WTC11 (cell line): ENCODE results near the gene GASK1B. TPM values are rescaled to one million over a fixed set of nuclear protein-coding genes. Genes with fewer than 3 reads are reported as not detected.

Experiments used
- ATAC-seq: fragments of 200-7000 bp; cut with Tn5 transposase; 2 replicates; pipeline ENCODE4 v1.10.0; 2021; ENCODE audit warnings: mild to moderate bottlenecking, moderate library complexity
- CTCF ChIA-PET: fragments of 300-600 bp; sonication (Branson Sonifier 250); formaldehyde crosslinking; loops from one replicate; lab custom pipeline; 2021; ENCODE audit warnings: antibody characterized with exemption; lab: Charles Lee
- POLR2A ChIA-PET: fragments of 350-600 bp; sonication (Branson Sonifier 250); formaldehyde crosslinking; loops from one replicate; lab custom pipeline; 2021; ENCODE audit warnings: antibody characterized with exemption; lab: Charles Lee
- DNase-seq: peaks from one replicate; pipeline ENCODE4 v3.0.0; 2021; ENCODE audit warnings: low spot score
- H3K27ac Mint-ChIP-seq: 2 replicates; pipeline ENCODE4 v1.8.0; 2021; ENCODE audit warnings: mixed read lengths
- H3K27me3 Mint-ChIP-seq: 2 replicates; pipeline ENCODE4 v1.8.0; 2021; ENCODE audit warnings: low read depth, mild to moderate bottlenecking, moderate library complexity, mixed read lengths
- H3K36me3 Mint-ChIP-seq: 2 replicates; pipeline ENCODE4 v1.8.0; 2021; ENCODE audit warnings: mixed read lengths
- H3K4me1 Mint-ChIP-seq: 2 replicates; pipeline ENCODE4 v1.8.0; 2022; ENCODE audit warnings: mixed read lengths
- H3K4me3 Mint-ChIP-seq: 2 replicates; pipeline ENCODE4 v1.8.0; 2021; ENCODE audit warnings: mild to moderate bottlenecking, moderate library complexity, mixed read lengths
- H3K9me3 Mint-ChIP-seq: 2 replicates; pipeline ENCODE4 v1.8.0; 2021; ENCODE audit warnings: mixed read lengths
- EMX1 ChIP-seq: fragments of 250-450 bp; sonication (Bioruptor Pico); IDR thresholded peaks from 2 replicates; pipeline ENCODE4 v1.8.0; 2021; ENCODE audit warnings: mild to moderate bottlenecking
- ESRRA ChIP-seq: sonication (generic); formaldehyde crosslinking; IDR thresholded peaks from 2 replicates; pipeline ENCODE4 v1.8.1; 2022; ENCODE audit warnings: mild to moderate bottlenecking, missing genetic modification reagents, borderline replicate concordance
- ETV6 ChIP-seq: sonication (generic); formaldehyde crosslinking; IDR thresholded peaks from 2 replicates; pipeline ENCODE4 v1.8.1; 2022; ENCODE audit warnings: mild to moderate bottlenecking, missing genetic modification reagents
- FOXK1 ChIP-seq: sonication (generic); formaldehyde crosslinking; IDR thresholded peaks from 2 replicates; pipeline ENCODE4 v1.8.0; 2022; ENCODE audit warnings: mild to moderate bottlenecking, moderate library complexity, missing genetic modification reagents
- MYBL2 ChIP-seq: sonication (generic); formaldehyde crosslinking; IDR thresholded peaks from 2 replicates; pipeline ENCODE4 v1.8.1; 2023; ENCODE audit warnings: mild to moderate bottlenecking, moderate library complexity, missing genetic modification reagents
- NR2C2 ChIP-seq: sonication (generic); formaldehyde crosslinking; IDR thresholded peaks from 2 replicates; pipeline ENCODE4 v1.8.0; 2022; ENCODE audit warnings: mild to moderate bottlenecking, missing genetic modification reagents
- PRRX2 ChIP-seq: fragments of 250-450 bp; sonication (Bioruptor Pico); IDR thresholded peaks from 2 replicates; pipeline ENCODE4 v1.8.0; 2021; ENCODE audit warnings: mild to moderate bottlenecking
- SMAD3 ChIP-seq: sonication (generic); formaldehyde crosslinking; IDR thresholded peaks from 2 replicates; pipeline ENCODE4 v1.8.0; 2022; ENCODE audit warnings: missing genetic modification reagents, mild to moderate bottlenecking, borderline replicate concordance
- SMAD4 ChIP-seq: sonication (generic); formaldehyde crosslinking; IDR thresholded peaks from 2 replicates; pipeline ENCODE4 v1.8.0; 2022; ENCODE audit warnings: mild to moderate bottlenecking, missing genetic modification reagents
- SOX15 ChIP-seq: fragments of 250-450 bp; sonication (Bioruptor Pico); IDR thresholded peaks from 2 replicates; pipeline ENCODE4 v1.9.0; 2021; ENCODE audit warnings: mild to moderate bottlenecking
- ZBTB21 ChIP-seq: sonication (generic); formaldehyde crosslinking; IDR thresholded peaks from 2 replicates; pipeline ENCODE4 v1.8.1; 2023; ENCODE audit warnings: mild to moderate bottlenecking, missing genetic modification reagents, borderline replicate concordance
- total RNA-seq: library from RNA; stranded (reverse); gene quantifications from 3 replicates; pipeline ENCODE4 v1.2.3, GENCODE V29; 2021
- TF ChIP-seq, protein P1 (sequence below): sonication (generic); formaldehyde crosslinking; IDR thresholded peaks from 2 replicates; pipeline ENCODE4 v1.8.0; 2022; ENCODE audit warnings: mild to moderate bottlenecking, missing genetic modification reagents
- TF ChIP-seq, protein P2 (sequence below): fragments of 250-450 bp; sonication (Bioruptor Pico); IDR thresholded peaks from 2 replicates; pipeline ENCODE4 v1.8.0; 2021; ENCODE audit warnings: mild to moderate bottlenecking
- TF ChIP-seq, protein P3 (sequence below): fragments of 250-450 bp; sonication (Bioruptor Pico); IDR thresholded peaks from 2 replicates; pipeline ENCODE4 v2.1.2; 2022; ENCODE audit warnings: mild to moderate bottlenecking, moderate library complexity
- TF ChIP-seq, protein P4 (sequence below): fragments of 250-450 bp; sonication (Bioruptor Pico); conservative IDR thresholded peaks from 2 replicates; pipeline ENCODE4 v1.9.0; 2021; ENCODE audit warnings: mild to moderate bottlenecking
- TF ChIP-seq, protein P5 (sequence below): sonication (generic); formaldehyde crosslinking; IDR thresholded peaks from 2 replicates; pipeline ENCODE4 v1.8.0; 2022; ENCODE audit warnings: mild to moderate bottlenecking, missing genetic modification reagents

Gene GASK1B
- total RNA-seq, 1 experiment from 2014 or later, result 0.24 TPM

DNA sequence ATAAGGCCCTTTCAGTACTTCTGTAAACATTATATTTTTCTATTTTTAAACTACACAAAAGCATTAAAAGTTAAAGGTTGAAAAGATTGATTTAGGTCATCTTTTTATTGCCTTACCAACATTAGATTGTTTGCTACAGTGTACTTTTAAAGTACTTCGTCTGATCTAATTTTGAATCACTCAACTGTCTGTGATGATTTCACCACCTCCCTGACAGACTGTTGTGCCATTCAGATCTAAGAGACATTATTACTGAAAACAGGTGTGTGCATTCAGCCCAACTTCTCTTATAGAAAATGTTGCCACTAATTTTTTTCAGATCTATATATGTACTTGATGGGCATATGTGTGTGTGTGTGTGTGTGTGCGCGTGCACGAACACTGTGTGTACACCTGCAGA, 39.3 kb downstream of the GASK1B start:
- Mint-ChIP-seq H3K27me3 (no peaks in the 10 kb centered on the region), H3K9me3 (no peaks in the 10 kb centered on the region), H3K36me3 (no peaks in the 10 kb centered on the region), H3K4me3 (no peak overlapping the region), H3K4me1 (no peaks in the 10 kb centered on the region), H3K27ac (no peak overlapping the region)
- no peak for ATAC-seq
- ChIA-PET CTCF (no interaction called here), POLR2A (no interaction called here)
- TF ChIP-seq, protein P1, sequence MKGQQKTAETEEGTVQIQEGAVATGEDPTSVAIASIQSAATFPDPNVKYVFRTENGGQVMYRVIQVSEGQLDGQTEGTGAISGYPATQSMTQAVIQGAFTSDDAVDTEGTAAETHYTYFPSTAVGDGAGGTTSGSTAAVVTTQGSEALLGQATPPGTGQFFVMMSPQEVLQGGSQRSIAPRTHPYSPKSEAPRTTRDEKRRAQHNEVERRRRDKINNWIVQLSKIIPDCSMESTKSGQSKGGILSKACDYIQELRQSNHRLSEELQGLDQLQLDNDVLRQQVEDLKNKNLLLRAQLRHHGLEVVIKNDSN, result no peak
- TF ChIP-seq PRRX2 (no peak), MYBL2 (CRISPR knock-in tag) (no peak), SMAD4 (CRISPR knock-in tag) (no peak), ZBTB21 (CRISPR knock-in tag) (no peak), NR2C2 (CRISPR knock-in tag) (no peak), EMX1 (CRISPR knock-in tag) (no peak)
- TF ChIP-seq, protein P2, sequence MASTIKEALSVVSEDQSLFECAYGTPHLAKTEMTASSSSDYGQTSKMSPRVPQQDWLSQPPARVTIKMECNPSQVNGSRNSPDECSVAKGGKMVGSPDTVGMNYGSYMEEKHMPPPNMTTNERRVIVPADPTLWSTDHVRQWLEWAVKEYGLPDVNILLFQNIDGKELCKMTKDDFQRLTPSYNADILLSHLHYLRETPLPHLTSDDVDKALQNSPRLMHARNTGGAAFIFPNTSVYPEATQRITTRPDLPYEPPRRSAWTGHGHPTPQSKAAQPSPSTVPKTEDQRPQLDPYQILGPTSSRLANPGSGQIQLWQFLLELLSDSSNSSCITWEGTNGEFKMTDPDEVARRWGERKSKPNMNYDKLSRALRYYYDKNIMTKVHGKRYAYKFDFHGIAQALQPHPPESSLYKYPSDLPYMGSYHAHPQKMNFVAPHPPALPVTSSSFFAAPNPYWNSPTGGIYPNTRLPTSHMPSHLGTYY (CRISPR knock-in tag), result no peak
- TF ChIP-seq, protein P3, sequence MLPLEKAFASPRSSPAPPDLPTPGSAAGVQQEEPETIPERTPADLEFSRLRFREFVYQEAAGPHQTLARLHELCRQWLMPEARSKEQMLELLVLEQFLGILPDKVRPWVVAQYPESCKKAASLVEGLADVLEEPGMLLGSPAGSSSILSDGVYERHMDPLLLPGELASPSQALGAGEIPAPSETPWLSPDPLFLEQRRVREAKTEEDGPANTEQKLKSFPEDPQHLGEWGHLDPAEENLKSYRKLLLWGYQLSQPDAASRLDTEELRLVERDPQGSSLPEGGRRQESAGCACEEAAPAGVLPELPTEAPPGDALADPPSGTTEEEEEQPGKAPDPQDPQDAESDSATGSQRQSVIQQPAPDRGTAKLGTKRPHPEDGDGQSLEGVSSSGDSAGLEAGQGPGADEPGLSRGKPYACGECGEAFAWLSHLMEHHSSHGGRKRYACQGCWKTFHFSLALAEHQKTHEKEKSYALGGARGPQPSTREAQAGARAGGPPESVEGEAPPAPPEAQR, result no peak
- no peak for DNase-seq

DNA sequence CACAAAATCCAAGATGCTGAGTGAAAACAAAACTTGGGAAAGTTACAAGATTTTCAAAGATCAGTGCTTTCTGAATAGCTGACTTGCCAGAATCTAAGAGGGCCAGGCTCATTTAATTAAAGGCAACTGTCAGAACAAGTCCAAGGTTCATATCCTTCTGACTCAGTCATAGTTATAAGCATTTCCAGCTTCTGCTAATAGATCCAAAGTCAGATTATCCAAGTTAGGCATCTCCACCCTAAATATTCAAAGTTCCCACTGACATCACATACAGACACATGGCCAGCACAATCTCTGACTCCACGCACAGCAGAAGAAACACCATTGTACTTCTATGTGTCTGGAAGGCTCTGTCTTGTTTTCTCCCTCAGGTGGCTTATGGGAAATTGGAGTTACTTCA, 41.8 kb downstream of the GASK1B start:
- ATAC-seq, result no peak
- TF ChIP-seq, protein P2 (CRISPR knock-in tag), result no peak
- TF ChIP-seq SOX15 (no peak), SMAD3 (CRISPR knock-in tag) (no peak), FOXK1 (CRISPR knock-in tag) (no peak), ESRRA (CRISPR knock-in tag) (no peak), ETV6 (CRISPR knock-in tag) (no peak)
- TF ChIP-seq, protein P4, sequence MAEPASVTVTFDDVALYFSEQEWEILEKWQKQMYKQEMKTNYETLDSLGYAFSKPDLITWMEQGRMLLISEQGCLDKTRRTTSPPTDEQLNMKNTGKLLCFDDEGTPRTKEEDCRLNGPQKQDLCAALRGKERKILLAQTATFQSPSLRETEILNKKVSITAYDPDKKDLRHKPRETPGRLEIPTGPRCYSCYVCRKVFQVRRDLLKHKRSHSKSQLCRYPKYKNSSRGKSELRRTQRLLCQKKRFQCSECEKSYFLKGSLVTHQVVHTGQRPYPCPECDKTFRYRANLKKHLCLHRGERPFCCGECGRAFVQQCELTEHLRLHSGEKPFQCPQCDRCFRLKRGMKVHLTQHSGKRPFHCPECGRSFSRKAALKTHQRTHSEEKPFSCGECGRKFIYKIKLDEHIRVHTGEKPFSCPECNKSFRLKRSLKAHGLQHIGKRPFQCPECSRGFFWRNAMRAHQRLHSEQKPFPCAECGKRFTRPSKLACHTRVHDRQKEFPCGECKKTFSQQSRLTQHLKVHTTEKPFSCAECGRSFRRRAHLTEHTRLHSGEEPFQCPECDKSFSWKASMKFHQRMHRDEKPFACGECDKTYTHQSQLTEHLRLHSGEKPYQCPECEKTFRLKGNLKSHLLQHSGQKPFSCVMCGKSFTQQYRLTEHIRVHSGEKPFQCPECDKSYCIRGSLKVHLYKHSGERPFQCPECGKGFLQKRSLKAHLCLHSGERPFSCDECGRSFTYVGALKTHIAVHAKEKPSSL (CRISPR knock-in tag), result no peak
- TF ChIP-seq, protein P5, sequence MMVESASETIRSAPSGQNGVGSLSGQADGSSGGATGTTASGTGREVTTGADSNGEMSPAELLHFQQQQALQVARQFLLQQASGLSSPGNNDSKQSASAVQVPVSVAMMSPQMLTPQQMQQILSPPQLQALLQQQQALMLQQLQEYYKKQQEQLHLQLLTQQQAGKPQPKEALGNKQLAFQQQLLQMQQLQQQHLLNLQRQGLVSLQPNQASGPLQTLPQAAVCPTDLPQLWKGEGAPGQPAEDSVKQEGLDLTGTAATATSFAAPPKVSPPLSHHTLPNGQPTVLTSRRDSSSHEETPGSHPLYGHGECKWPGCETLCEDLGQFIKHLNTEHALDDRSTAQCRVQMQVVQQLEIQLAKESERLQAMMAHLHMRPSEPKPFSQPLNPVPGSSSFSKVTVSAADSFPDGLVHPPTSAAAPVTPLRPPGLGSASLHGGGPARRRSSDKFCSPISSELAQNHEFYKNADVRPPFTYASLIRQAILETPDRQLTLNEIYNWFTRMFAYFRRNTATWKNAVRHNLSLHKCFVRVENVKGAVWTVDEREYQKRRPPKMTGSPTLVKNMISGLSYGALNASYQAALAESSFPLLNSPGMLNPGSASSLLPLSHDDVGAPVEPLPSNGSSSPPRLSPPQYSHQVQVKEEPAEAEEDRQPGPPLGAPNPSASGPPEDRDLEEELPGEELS (CRISPR knock-in tag), result no peak
- TF ChIP-seq, all 79 proteins: peak for 0
- H3K4me3 Mint-ChIP-seq, result no peak overlapping the region
- H3K4me1 Mint-ChIP-seq, result peaks cover 1% of the 10 kb centered on the region; the same call in 1 of the 2 replicates
- no peak overlapping the region for H3K27ac Mint-ChIP-seq
- no peaks in the 10 kb centered on the region for H3K9me3 Mint-ChIP-seq
- H3K27me3 Mint-ChIP-seq, result no peaks in the 10 kb centered on the region
- ChIA-PET POLR2A (no interaction called here), CTCF (no interaction called here)
- H3K36me3 Mint-ChIP-seq, result no peaks in the 10 kb centered on the region
- no peak for DNase-seq
